OCI-LY1 (cell line): ENCODE results near the gene NOS3.

Experiments
- EZH2 ChIP-seq: fragments of 200-600 bp; sonication (generic), shearing (Covaris generic); IDR thresholded peaks from 2 replicates; pipeline ENCODE4 v1.8.0; 2017; ENCODE audit warnings: borderline replicate concordance, mixed run types, mild to moderate bottlenecking, antibody characterized with exemption, low read length, moderate library complexity, mixed read lengths
- TF ChIP-seq, protein P1 (sequence below): fragments of 200-600 bp; sonication (generic), shearing (Covaris generic); IDR thresholded peaks from 2 replicates; pipeline ENCODE4 v1.5.1; 2017; ENCODE audit warnings: mild to moderate bottlenecking, antibody characterized with exemption, low read length, moderate library complexity, mixed read lengths

- TF ChIP-seq, protein P1, sequence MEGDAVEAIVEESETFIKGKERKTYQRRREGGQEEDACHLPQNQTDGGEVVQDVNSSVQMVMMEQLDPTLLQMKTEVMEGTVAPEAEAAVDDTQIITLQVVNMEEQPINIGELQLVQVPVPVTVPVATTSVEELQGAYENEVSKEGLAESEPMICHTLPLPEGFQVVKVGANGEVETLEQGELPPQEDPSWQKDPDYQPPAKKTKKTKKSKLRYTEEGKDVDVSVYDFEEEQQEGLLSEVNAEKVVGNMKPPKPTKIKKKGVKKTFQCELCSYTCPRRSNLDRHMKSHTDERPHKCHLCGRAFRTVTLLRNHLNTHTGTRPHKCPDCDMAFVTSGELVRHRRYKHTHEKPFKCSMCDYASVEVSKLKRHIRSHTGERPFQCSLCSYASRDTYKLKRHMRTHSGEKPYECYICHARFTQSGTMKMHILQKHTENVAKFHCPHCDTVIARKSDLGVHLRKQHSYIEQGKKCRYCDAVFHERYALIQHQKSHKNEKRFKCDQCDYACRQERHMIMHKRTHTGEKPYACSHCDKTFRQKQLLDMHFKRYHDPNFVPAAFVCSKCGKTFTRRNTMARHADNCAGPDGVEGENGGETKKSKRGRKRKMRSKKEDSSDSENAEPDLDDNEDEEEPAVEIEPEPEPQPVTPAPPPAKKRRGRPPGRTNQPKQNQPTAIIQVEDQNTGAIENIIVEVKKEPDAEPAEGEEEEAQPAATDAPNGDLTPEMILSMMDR: no peak
- TF ChIP-seq EZH2: no peak
Observed at GRCh38 chr7:150998341-150998740, 7.5 kb downstream of the NOS3 start.
